Ovary (tissue), 9 donors: ENCODE measurements around the gene ANKS1B. TPM values are rescaled to one million over a fixed set of nuclear protein-coding genes. Genes with fewer than 3 reads are reported as not detected.

Experiments used
- DNase-seq, 5 donors: peaks; one replicate each; pipeline ENCODE4 v3.0.0-alpha.2; 2019 to 2020
- H3K27ac ChIP-seq, 2 donors: fragments of 200-600 bp; one replicate each; pipeline versions ENCODE4 v1.5.1 to v1.8.0; 2019 to 2022
- H3K27me3 ChIP-seq: fragments of 200-600 bp; one replicate; pipeline ENCODE4 v1.8.0; 2022
- H3K36me3 ChIP-seq: fragments of 200-600 bp; sonication (generic); one replicate; pipeline ENCODE4 v1.5.1; 2019
- H3K4me1 ChIP-seq: one replicate; pipeline ENCODE4 v1.8.1; 2013; ENCODE audit warnings: mild to moderate bottlenecking, moderate library complexity; ENCODE audit not compliant: insufficient read depth
- H3K4me3 ChIP-seq: fragments of 200-600 bp; sonication (generic); one replicate; pipeline ENCODE4 v1.5.1; 2017
- H3K9me3 ChIP-seq, 2 donors: fragments of 200-600 bp in 1 of 2; sonication (generic) in 1 of 2; one replicate each; pipeline versions ENCODE4 v1.5.1 to v1.8.1; 2013 to 2019; ENCODE audit warnings: mild to moderate bottlenecking in 1 of 2, moderate library complexity in 1 of 2
- CTCF ChIP-seq, 3 donors: fragments of 450-650 bp in 2 of 3; fragments of 200-600 bp in 1 of 3; IDR thresholded peaks; one replicate each; pipeline versions ENCODE4 v1.5.1 to v1.8.0; 2016 to 2022; ENCODE audit warnings: antibody characterized with exemption in 3 of 3, mild to moderate bottlenecking in 1 of 3
- EP300 ChIP-seq: sonication (generic); formaldehyde crosslinking; IDR thresholded peaks from one replicate; pipeline ENCODE4 v1.6.1; 2017; ENCODE audit warnings: antibody characterized with exemption
- POLR2A ChIP-seq: fragments of 450-650 bp; IDR thresholded peaks from one replicate; pipeline ENCODE4 v1.6.1; 2017; ENCODE audit warnings: antibody characterized with exemption, mild to moderate bottlenecking, moderate library complexity
- WGBS, 3 donors: extraction: QIAGEN DNeasy Blood & Tissue Kit in 1 of 3; methylation state at CpG; one replicate each; pipeline versions ENCODE4 v1.1.5 to v1.1.7; 2013 to 2017; 5-methylcytosine and 5-hydroxymethylcytosine counted together
- intact Hi-C, 4 donors: fragments of 100-400 bp; cut with DNase I; formaldehyde crosslinking; loops; one replicate each; pipeline versions ENCODE4 v1.11.0 to v1.15.1; 2022 to 2023
- polyA plus RNA-seq, 2 donors: library from polyadenylated mRNA; stranded (reverse); fragments of 200-250 nt in 1 of 2; fragments of 350-450 nt in 1 of 2; fragmentation: Illumina TruSeq in 1 of 2; extraction: RNeasy Lipid Tissue Mini Kit (QIAGEN cat#74804) in 1 of 2; gene quantifications; one replicate each; pipeline ENCODE4 v1.2.3, GENCODE V29; 2013 to 2014
- total RNA-seq, 7 donors: library from RNA; depleted of rRNA in 2 of 7; stranded (reverse); fragments of >200 nt in 2 of 7; fragmentation: NEBNext Ultra II Directional in 3 of 7; extraction: Animal tissue kit (Norgen Biotek cat#: 25700) in 3 of 7; gene quantifications; one replicate each; pipeline versions ENCODE4 v1.1.0 to v1.2.4, GENCODE V29; 2016 to 2023
- donor health status: DM: no; HTN: no; CAD: no; lungs with moderate emphysema.
- donor health status: DM: no; HTN: no; CAD: no.
- donor health status: Bipolar disorder and iron deficiency.
- donor health status: DM: yes; HTN: yes; CAD: no.
- donor health status: DM: no; HTN: no; CAD: no.
- donor health status: DM: yes; HTN: yes; CAD: no.

The ANKS1B gene
- total and polyA plus RNA-seq, 9 donors, result 0.80 to 34.9 (median 7.7) TPM

GRCh38 chr12:99386907-99387306 is 597.8 kb downstream of the ANKS1B start:
- intact Hi-C loops, result no loop called here
- TF ChIP-seq EP300 (no peak), POLR2A (no peak)
- Histone ChIP-seq H3K9me3 (no peaks in the 10 kb centered on the region), H3K36me3 (no peaks in the 10 kb centered on the region), H3K4me1 (no peaks in the 10 kb centered on the region), H3K27ac (no peak overlapping the region), H3K27me3 (no peaks in the 10 kb centered on the region), H3K4me3 (no peak overlapping the region)
- DNase-seq, result no peak
- WGBS, 3 donors, result 37 to 45% (median 43%) methylated on average over 2 of the region's 2 CpGs

DNA sequence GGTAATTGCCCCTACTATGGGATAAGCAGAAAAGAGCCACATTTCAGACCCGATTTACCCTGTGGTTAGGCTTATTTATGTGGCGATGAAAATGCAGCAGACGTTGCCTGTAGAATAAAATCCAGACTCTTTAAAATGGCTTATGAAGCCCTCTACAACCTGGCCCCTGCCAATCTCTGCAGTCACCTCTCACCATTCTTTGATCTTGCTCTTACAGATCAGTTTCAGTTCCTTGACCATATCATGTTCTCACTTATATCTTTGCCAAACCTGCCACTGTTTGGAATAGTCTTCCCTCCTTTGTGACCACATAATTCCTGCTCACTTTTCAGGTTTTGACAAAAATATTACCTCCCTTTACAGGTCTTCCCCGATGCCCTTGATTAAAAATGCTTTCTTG is 601.5 kb downstream of the ANKS1B start:
- no peaks in the 10 kb centered on the region for H3K27me3 ChIP-seq
- H3K4me1 ChIP-seq, result no peaks in the 10 kb centered on the region
- DNase-seq, result no peak
- TF ChIP-seq EP300 (no peak), POLR2A (no peak), CTCF (IDR thresholded peaks at IDR 0.05) (no peak)
- no peak overlapping the region for H3K27ac ChIP-seq
- H3K4me3 ChIP-seq, result no peak overlapping the region
- no peaks in the 10 kb centered on the region for H3K9me3 ChIP-seq
- 78 to 88% (median 82%) methylated on average over 4 of the region's 4 CpGs for WGBS, 3 donors
- H3K36me3 ChIP-seq, result no peaks in the 10 kb centered on the region
- intact Hi-C loops, result no loop called here

DNA sequence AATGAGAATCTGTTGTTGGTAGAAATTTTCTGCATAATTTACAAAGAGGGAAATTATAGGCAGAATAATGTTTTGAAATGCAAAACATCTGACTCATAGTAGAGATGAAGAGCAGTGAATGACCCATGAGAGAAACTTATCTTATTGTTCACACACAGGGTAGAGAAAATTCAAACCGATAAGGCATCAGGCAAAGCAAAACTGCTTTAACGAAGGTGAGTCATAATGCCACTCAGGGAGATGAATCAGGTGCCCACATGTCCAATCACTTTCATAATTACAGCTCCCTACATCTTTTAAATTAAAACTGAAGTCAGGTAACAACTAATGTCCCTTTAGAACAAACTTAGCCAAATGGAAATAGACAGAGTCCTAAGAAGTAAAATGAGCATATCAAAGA is 602.7 kb downstream of the ANKS1B start:
- no peak for DNase-seq
- Histone ChIP-seq H3K36me3 (no peaks in the 10 kb centered on the region), H3K4me1 (no peaks in the 10 kb centered on the region), H3K27me3 (no peaks in the 10 kb centered on the region), H3K9me3 (no peaks in the 10 kb centered on the region), H3K4me3 (no peak overlapping the region), H3K27ac (no peak overlapping the region)
- TF ChIP-seq EP300 (no peak), CTCF (IDR thresholded peaks at IDR 0.05) (no peak), POLR2A (no peak)
- 20 to 37% (median 27%) methylated on average over 2 of the region's 2 CpGs for WGBS, 3 donors
- intact Hi-C loops, result no loop called here

- Histone ChIP-seq H3K9me3 (no peaks in the 10 kb centered on the region), H3K27me3 (no peaks in the 10 kb centered on the region), H3K4me1 (no peaks in the 10 kb centered on the region), H3K27ac (no peak overlapping the region), H3K4me3 (no peak overlapping the region), H3K36me3 (no peaks in the 10 kb centered on the region)
- WGBS, 3 donors, result 84 to 96% (median 92%) methylated on average over 1 of the region's 1 CpG
- TF ChIP-seq POLR2A (no peak), CTCF (IDR thresholded peaks at IDR 0.05) (no peak), EP300 (no peak)
- intact Hi-C loops, result no loop called here
- DNase-seq, result no peak
These were observed 604.0 kb downstream of the ANKS1B start for GRCh38 chr12:99380701-99381100.

- intact Hi-C loops, result no loop called here
- no peaks in the 10 kb centered on the region for H3K36me3 ChIP-seq
- 76 to 92% (median 80%) methylated on average over 1 of the region's 1 CpG for WGBS, 3 donors
- no peak overlapping the region for H3K4me3 ChIP-seq
- H3K9me3 ChIP-seq, result no peaks in the 10 kb centered on the region
- DNase-seq, result no peak
- TF ChIP-seq CTCF (IDR thresholded peaks at IDR 0.05) (no peak), EP300 (no peak), POLR2A (no peak)
- no peaks in the 10 kb centered on the region for H3K27me3 ChIP-seq
- no peak overlapping the region for H3K27ac ChIP-seq
- no peaks in the 10 kb centered on the region for H3K4me1 ChIP-seq
These were observed 610.7 kb downstream of the ANKS1B start for GRCh38 chr12:99374023-99374422.
